NOMO-1 treated with dmso at 0.1 percent for 144 hours (cell line): ENCODE data around the gene NWD2.

Experiments used
- DNase-seq: peaks from one replicate; lab custom pipeline; 2025; ENCODE audit not compliant: unreplicated experiment; lab: John Stamatoyannopoulos, UW

The NWD2 gene

GRCh38 chr4:37464373-37465128, 220.0 kb downstream of the NWD2 start:
- DNase-seq, result no peak

- no peak for DNase-seq
Observed at GRCh38 chr4:37465296-37465695, 220.8 kb downstream of the NWD2 start.

GRCh38 chr4:37465845-37466244, 221.3 kb downstream of the NWD2 start:
- DNase-seq, result no peak

DNA sequence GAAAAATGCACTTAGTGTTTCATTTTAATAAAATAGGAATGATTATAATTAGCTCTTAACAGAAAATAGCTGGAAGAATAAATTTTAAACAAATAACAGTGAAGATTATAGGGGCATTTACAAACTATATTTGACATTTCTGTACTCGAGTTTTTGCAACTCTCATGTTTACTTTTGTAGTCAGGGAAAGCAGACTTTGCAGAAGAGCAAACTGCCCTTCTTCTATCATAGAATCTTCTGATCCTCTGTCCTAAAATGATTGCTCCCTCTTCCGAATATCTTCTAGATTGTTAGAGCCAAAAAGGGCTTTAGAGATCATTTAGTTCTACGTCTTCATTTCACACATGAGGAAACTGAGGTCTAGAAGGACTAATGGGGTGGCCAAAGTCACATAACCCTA, 222.7 kb downstream of the NWD2 start:
- DNase-seq, result no peak

DNA sequence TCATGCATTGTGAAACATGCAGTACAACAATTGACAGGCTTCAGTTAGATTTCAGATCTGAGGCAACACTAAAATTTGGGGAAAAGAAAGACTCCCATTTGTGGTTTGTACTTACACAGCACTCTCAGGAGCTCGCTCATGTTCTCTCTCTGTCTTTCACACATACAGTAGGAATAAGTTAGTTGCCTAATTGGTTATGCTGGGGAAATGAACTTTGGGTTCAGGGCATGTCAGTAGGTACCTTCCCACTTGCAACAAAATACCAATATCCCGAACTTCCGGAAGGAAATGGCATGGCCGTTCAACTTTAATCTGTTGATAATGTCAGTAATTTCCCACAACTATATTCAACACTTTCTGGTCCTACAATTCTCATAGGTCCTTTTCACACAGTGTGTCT, 223.3 kb downstream of the NWD2 start:
- DNase-seq, result no peak

DNA sequence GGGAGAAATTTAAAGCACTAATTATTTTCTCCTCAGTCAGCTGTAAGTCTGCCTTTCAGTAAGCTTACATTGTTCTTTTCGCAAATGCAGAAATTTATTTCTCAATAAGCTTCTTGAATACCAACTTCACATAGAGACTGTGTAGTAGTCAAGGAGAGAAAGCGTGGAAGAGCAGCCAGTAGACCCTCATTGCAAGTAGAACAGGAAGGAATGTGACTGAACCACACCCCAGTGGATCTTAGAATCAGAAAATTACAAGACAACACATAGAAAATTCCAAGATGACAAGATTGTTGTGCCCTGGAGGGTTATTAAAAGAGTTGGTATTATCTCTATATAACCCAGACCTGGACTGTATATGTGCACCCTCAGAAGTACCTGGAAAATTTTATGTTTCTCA, 224.7 kb downstream of the NWD2 start:
- DNase-seq, result no peak

DNA sequence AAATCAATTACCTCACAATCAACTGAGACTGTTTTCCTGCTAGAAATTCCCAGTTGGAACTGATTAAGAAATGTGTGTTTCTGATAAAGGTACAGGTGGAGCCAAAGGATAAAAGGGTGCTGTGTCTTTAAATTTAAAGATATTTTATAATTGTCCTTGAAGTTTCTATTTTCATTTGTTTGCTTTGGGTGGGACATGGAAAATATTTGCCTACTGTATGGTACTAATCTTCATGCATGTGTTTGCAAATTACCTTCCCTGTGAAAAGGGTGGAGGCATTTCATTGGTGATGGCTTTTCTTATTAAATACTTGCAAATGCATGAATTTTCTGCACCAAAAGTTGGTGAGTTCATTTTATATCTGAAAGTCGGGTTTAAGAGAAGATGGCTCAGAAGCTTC, 225.7 kb downstream of the NWD2 start:
- no peak for DNase-seq

DNA sequence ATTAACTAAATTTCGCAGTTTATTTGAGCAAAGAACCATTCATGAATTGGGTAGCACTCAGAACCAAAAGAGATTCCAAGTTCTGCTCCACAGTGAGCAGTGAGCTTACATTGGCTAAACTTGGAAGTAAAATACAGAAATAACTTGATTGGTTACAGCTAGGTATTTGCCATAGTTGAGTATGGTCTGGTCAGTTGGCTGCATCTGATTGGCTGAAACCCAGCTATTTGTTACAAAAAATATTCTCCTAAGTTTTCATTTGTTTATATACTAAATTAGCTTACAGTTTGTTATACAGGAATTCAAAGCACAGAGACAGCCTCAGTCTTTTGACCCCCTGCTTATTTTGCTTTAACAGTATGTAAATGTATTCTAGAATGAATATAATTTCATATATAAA, 226.6 kb downstream of the NWD2 start:
- no peak for DNase-seq

- peak; percentile 7 for DNase-seq
Observed at GRCh38 chr4:37471971-37472370, 227.4 kb downstream of the NWD2 start.

- DNase-seq, result no peak
Observed at GRCh38 chr4:37473807-37474206, 229.3 kb downstream of the NWD2 start.

DNA sequence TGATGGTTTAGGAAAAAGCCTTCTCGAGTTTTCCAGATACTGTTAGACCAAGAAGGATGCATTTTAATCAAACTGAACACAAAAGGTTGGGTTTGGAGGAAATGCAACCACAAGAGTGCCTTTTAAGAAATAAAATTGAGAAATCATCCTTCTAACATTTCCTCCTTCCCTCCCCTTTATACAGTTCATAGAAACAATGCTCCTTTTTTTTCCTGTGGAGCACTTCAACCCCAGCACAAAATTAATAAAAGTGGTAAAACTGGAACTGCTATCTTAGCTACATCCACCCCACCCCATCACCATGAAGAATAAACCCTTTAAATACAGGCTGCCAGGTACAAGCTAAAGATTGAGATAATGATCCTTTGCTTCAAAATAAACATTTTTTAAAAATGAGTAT, 230.5 kb downstream of the NWD2 start:
- DNase-seq, result no peak

- no peak for DNase-seq
Observed at GRCh38 chr4:37475776-37476175, 231.2 kb downstream of the NWD2 start.

GRCh38 chr4:37476256-37476655, 231.7 kb downstream of the NWD2 start:
- DNase-seq, result no peak

DNA sequence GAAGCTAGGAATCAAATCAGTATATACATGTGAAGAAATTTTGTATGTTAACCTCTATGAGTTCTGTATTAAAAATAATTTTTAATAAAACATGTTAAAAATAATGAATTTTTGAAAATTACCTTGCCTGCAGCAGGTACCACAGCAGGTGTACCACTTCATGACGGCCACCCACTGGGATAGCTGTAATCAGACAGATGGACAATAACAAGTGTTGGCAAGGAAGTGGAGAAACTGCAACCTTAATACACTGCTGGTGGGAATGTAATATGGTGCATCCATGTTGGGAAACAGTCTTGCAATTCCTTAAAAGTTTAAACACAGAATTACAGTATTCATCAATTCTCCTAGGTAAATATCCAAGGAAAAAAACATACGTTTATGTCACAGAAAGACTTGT, 232.1 kb downstream of the NWD2 start:
- DNase-seq, result no peak

GRCh38 chr4:37477126-37477525, 232.6 kb downstream of the NWD2 start:
- no peak for DNase-seq

- no peak for DNase-seq
Observed at GRCh38 chr4:37478151-37478550, 233.6 kb downstream of the NWD2 start.

DNA sequence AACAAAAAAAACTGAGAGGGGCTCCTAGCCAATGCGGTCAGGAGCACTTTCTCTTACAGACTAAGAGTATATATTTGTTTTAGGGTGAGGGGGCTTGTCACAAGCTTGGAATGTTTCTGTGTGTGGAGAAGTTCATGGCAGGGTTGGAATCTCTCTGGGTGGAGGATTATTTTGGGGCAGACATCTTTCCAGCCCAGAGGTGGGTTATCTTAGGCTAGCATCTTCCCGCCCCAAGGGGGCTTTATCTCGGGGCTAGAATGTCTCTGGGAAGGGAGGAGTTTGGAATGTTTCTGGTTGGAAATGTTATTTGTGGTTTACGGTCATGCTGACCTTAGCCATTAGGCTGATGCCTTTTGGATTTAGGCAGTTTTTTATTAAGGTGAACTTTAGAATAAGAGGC, 236.0 kb downstream of the NWD2 start:
- DNase-seq, result no peak

GRCh38 chr4:37481547-37482122, 237.1 kb downstream of the NWD2 start:
- peak; percentile 12 for DNase-seq

GRCh38 chr4:37482236-37482913, 237.8 kb downstream of the NWD2 start:
- no peak for DNase-seq

DNA sequence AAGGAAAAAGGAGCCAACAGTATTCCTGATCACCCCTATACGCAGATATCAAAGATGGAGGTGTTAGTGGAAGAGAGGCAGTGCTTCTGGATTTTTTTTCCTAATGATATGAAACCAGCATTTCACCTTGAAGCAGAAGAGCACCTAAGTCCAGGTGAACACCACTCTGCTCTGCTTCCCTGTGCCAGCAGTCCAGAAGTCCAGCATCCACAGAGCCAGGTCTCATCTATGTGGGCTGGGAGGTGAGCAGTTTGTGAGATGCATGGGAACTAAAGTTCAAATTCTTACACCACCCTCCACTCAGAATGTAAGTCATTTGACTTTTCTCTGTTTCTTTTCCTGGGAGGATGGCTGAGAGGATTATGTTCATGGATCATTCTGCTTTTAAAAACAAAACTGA, 239.1 kb downstream of the NWD2 start:
- DNase-seq, result no peak

- DNase-seq, result no peak
Observed at GRCh38 chr4:37486166-37486565, 241.6 kb downstream of the NWD2 start.

- no peak for DNase-seq
Observed at GRCh38 chr4:37487668-37488067, 243.1 kb downstream of the NWD2 start.
